Activated CD8-positive, alpha-beta memory T cell treated with anti-CD3 and anti-CD28 coated beads for 1 hour (primary cell): ENCODE measurements around the gene LIPA.
"Not testable (repeated sequence)": the region's sequence is repeated elsewhere in the genome, so short reads cannot be mapped to it uniquely, and the experiment has no call there.

ENCODE experiments used
- DNase-seq, 2 donors: peaks; one replicate each; pipeline ENCODE4 v3.0.0-alpha.2; 2020; ENCODE audit warnings: low read depth in 1 of 2; ENCODE audit errors: extremely low read depth in 1 of 2

LIPA gene

GRCh38 chr10:89251409-89252224 lies at the start of gene LIPA:
LIPA (minus strand) TSS chr10:89251775; CDS start chr10:89247648, 4,127 bp downstream.
- peak; percentile 90 to 91 for DNase-seq

GRCh38 chr10:89301232-89301631 lies 49.7 kb upstream of the LIPA start:
- no peak for DNase-seq

- no peak for DNase-seq
These were observed 47.5 kb upstream of the LIPA start for GRCh38 chr10:89299031-89299430.

- DNase-seq = no peak
These were observed 46.2 kb upstream of the LIPA start for GRCh38 chr10:89297791-89298190.

- DNase-seq = no peak
These were observed 45.8 kb upstream of the LIPA start for GRCh38 chr10:89297356-89297755.

- no peak for DNase-seq
These were observed 44.7 kb upstream of the LIPA start for GRCh38 chr10:89296220-89296648.

DNA sequence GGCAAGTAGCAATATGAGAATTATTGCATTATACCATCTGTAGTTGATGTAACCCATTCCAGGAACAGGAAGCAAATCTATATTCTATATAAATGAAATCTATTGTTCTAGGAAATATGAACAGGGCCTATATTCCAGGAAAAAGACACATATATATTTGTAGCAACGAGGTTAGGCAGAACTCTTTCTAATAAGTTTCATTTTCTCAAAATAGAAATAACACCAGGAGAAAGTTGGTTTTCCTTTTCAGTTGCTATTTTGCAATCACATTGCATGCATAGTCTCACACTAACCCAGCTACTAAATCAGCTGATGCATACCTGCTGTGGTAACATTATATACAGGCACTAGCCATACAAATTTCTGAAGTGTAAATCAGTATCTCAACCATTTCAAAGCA lies 44.0 kb upstream of the LIPA start:
- DNase-seq = no peak

DNA sequence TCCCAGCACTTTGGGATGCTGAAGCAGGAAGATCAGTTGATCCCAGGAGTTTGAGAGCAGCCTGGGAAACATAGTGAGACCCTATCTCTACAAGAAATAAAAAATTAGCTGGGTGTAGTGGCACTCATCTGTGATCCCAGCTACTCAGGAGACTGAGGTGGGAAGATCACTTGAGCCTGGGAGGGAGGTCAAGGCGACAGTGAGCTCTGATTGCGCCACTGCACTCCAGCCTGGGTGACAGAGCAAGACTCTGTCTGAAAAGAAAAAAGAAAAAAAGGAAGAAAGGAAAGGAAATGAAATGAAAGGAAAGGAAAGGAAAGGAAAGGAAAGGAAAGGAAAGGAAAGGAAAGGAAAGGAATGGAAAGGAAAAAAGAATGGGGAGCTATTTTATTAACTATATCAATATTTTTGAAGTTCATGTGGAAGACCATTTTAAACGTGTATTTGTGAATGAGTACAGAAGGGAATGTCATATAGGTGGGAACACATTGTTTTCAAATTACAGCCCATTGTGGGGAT lies 43.2 kb upstream of the LIPA start:
- DNase-seq = no peak

- DNase-seq = not testable (repeated sequence)
These were observed 33.7 kb upstream of the LIPA start for GRCh38 chr10:89285303-89285702.

DNA sequence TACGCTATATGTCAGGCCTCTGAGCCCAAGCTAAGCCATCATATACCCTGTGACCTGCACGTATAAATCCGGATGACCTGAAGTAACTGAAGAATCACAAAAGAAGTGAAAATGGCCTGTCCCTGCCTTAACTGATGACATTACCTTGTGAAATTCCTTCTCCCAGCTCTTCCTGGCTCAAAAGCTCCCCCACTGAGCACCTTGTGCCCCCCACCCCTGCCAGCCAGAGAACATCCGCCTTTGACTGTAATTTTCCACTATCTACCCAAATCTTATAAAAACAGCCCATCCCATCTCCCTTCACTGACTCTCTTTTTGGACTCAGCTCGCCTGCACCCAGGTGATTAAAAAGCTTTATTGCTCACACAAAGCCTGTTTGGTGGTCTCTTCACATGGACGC lies 33.1 kb upstream of the LIPA start:
- not testable (repeated sequence) for DNase-seq

GRCh38 chr10:89283936-89284475 lies 32.4 kb upstream of the LIPA start:
- no peak for DNase-seq

- no peak for DNase-seq
These were observed 31.7 kb upstream of the LIPA start for GRCh38 chr10:89283025-89283935.

- no peak for DNase-seq
These were observed 30.2 kb upstream of the LIPA start for GRCh38 chr10:89281606-89282395.

- DNase-seq = no peak
These were observed 28.9 kb upstream of the LIPA start for GRCh38 chr10:89280508-89280907.

- no peak for DNase-seq
These were observed 27.9 kb upstream of the LIPA start for GRCh38 chr10:89279421-89279869.

DNA sequence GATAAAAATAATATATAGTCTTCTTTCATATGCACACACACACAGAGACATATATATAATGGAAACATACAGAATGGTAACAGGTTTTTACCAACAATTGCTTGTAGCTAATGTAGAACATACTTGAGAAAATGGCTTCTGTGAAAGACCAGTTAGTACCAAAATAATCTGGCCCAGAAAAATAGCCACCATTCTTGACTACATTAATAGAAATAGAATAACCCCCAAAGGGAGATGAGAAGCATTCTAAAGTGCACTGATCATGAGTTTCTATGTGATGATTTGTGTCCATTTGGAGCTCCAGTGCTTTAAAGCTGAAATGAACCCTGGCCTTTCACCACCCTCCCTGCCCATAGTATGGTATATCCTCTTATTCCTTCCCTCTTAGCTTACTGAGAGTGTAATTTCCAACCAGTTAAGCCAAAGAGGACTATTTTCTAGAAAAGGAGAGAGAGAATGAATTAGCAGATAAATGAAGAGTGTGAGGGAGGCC lies 27.4 kb upstream of the LIPA start:
- no peak for DNase-seq

DNA sequence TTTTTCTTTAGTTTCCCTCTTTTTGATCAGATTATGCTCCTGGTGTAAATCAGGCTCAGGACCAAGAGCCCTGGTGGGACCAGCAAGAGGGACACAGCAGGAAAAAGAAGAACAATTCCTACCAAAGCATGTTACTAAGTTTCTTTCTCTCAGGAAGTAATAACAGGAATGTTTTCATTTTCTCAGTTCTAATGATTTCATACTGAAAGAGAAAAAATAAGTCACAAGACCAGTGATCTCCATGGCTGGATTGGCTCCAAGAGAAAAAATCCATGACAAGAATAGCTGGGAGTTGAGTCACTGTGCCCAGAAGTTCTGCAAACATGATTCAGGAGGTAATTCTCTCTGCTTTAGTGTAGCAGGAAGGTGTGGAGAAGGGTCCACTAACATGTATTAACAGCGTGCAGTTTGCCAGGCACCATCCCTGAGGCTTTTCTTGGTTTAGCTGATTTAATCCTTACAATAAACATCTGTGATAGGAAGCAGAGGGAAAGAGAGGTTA lies 26.5 kb upstream of the LIPA start:
- no peak for DNase-seq

DNA sequence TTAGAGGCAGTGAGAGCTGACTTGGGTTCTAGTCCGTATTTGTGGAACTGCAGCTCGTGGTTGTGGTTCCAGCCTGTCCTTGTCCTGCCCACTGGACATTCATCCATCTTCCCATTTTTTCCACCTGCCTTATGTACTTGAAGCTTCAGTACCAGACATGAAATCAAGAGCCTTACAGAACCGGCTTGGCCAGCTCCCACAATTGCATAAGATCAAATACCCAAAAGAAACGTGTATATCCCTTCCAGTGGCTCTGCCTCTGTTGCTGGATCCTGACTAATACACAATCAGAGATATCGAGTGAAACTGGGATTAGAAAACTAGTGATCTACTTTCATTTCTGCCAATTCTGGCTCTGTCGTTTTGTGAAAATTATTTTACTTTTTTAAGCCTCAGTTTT lies 23.8 kb upstream of the LIPA start:
- DNase-seq = no peak

- DNase-seq = no peak
These were observed 23.4 kb upstream of the LIPA start for GRCh38 chr10:89274928-89275327.

- no peak for DNase-seq
These were observed 22.1 kb upstream of the LIPA start for GRCh38 chr10:89273680-89274079.
